Measurements from ENCODE around the gene DNAL1.
"Not testable (repeated sequence)": the region's sequence is repeated elsewhere in the genome, so short reads cannot be mapped to it uniquely, and the experiment has no call there.

DNA sequence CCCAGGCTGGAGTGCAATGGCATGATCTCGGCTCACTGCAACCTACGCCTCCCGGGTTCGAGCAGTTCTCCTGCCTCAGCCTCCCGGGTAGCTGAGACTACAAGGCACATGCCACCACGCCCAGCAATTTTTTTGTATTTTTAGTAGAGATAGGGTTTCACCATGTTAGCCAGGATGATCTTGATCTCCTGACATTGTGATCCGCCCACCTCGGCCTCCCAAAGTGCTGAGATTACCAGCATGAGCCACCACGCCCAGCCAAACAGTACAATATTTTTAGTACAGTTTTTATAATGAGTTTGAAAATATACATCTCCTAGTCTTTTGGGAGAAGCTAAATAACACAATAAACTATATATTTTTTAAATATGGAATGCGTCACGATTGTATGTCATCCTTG, 14.4 kb downstream of the DNAL1 start:
- TF ChIP-seq, protein P1, sequence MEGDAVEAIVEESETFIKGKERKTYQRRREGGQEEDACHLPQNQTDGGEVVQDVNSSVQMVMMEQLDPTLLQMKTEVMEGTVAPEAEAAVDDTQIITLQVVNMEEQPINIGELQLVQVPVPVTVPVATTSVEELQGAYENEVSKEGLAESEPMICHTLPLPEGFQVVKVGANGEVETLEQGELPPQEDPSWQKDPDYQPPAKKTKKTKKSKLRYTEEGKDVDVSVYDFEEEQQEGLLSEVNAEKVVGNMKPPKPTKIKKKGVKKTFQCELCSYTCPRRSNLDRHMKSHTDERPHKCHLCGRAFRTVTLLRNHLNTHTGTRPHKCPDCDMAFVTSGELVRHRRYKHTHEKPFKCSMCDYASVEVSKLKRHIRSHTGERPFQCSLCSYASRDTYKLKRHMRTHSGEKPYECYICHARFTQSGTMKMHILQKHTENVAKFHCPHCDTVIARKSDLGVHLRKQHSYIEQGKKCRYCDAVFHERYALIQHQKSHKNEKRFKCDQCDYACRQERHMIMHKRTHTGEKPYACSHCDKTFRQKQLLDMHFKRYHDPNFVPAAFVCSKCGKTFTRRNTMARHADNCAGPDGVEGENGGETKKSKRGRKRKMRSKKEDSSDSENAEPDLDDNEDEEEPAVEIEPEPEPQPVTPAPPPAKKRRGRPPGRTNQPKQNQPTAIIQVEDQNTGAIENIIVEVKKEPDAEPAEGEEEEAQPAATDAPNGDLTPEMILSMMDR (IDR thresholded peaks at IDR 0.05; ENCODE audit: poor library complexity): not testable (repeated sequence)
- TF ChIP-seq EZH2 (IDR thresholded peaks at IDR 0.05; ENCODE audit: borderline replicate concordance): not testable (repeated sequence)
